Measurements from ENCODE around the gene KISS1.

GRCh38 chr1:204199579-204199978, 3.3 kb upstream of the KISS1 start:
- TF ChIP-seq POLR2A (IDR thresholded peaks at IDR 0.05) (no peak), CTCF (IDR thresholded peaks at IDR 0.05) (no peak)

Data from adrenal gland (tissue), 5 donors.